ENCODE results near the gene OR4D6. TPM values are rescaled to one million over a fixed set of nuclear protein-coding genes. Genes with fewer than 3 reads are reported as not detected.
"Not testable (repeated sequence)": the region's sequence is repeated elsewhere in the genome, so short reads cannot be mapped to it uniquely, and the experiment has no call there.

The OR4D6 gene
- total RNA-seq, 1 donor from 2014 or later, result not detected

- Mint-ChIP-seq H3K4me3 (ENCODE audit: unreplicated experiment) (no peak overlapping the region), H3K27ac (ENCODE audit: unreplicated experiment) (no peak overlapping the region), H3K9me3 (ENCODE audit: unreplicated experiment) (no peaks in the 10 kb centered on the region), H3K36me3 (ENCODE audit: low read depth, unreplicated experiment) (no peaks in the 10 kb centered on the region), H3K4me1 (ENCODE audit: low read depth, unreplicated experiment) (no peaks in the 10 kb centered on the region), H3K27me3 (ENCODE audit: low read depth, unreplicated experiment) (peaks cover 2% of the 10 kb centered on the region)
- no peaks in the 10 kb centered on the region for H4K20me1 ChIP-seq (ENCODE audit: insufficient read depth, low read length)
- no peaks in the 10 kb centered on the region for H3K79me2 ChIP-seq (ENCODE audit: insufficient read depth, low read length)
- H3K4me2 ChIP-seq (ENCODE audit: low read length), result no peak overlapping the region
- no peaks in the 10 kb centered on the region for H3K4me1 ChIP-seq (ENCODE audit: insufficient read depth, low read length)
- no peaks in the 10 kb centered on the region for H3K36me3 ChIP-seq (ENCODE audit: insufficient read depth, low read length)
- peaks cover 2% of the 10 kb centered on the region for H3K27me3 ChIP-seq (ENCODE audit: insufficient read depth, low read length)
- DNase-seq (ENCODE audit: low read depth) (no peak), FAIRE-seq (no peak)
- no peak overlapping the region for H3K27ac ChIP-seq (ENCODE audit: low read depth, low read length)
- no peak overlapping the region for H3K4me3 ChIP-seq (ENCODE audit: insufficient read depth, low read depth, low read length)
- no peak overlapping the region for H3K9ac ChIP-seq (ENCODE audit: low read length)
- H3K9me3 ChIP-seq (ENCODE audit: insufficient read depth, low read depth, low read length), result no peaks in the 10 kb centered on the region
- TF ChIP-seq EZH2 (IDR thresholded peaks at IDR 0.05; ENCODE audit: insufficient read depth, low read length), result no peak
- no peak for TF ChIP-seq CTCF (IDR thresholded peaks at IDR 0.05; ENCODE audit: insufficient read depth, low read depth, low read length)
- no peak overlapping the region for H2AFZ ChIP-seq (ENCODE audit: low read depth, low read length)
Measured at GRCh38 chr11:59437770-59438169, 19.0 kb upstream of the OR4D6 start.

GRCh38 chr11:59445624-59446023 is 11.1 kb upstream of the OR4D6 start:
- not testable (repeated sequence) for H3K36me3 ChIP-seq (ENCODE audit: insufficient read depth, low read length); H2AFZ ChIP-seq (ENCODE audit: low read depth, low read length); H3K79me2 ChIP-seq (ENCODE audit: insufficient read depth, low read length); H3K9me3 ChIP-seq (ENCODE audit: insufficient read depth, low read depth, low read length); H3K9ac ChIP-seq (ENCODE audit: low read length); H3K36me3 Mint-ChIP-seq (ENCODE audit: low read depth, unreplicated experiment); H3K9me3 Mint-ChIP-seq (ENCODE audit: unreplicated experiment); H3K27me3 Mint-ChIP-seq (ENCODE audit: low read depth, unreplicated experiment); H3K27ac Mint-ChIP-seq (ENCODE audit: unreplicated experiment); H3K4me1 ChIP-seq (ENCODE audit: insufficient read depth, low read length); H3K4me3 Mint-ChIP-seq (ENCODE audit: unreplicated experiment); H4K20me1 ChIP-seq (ENCODE audit: insufficient read depth, low read length); H3K27me3 ChIP-seq (ENCODE audit: insufficient read depth, low read length); H3K4me3 ChIP-seq (ENCODE audit: insufficient read depth, low read depth, low read length); DNase-seq (ENCODE audit: low read depth); H3K27ac ChIP-seq (ENCODE audit: low read depth, low read length); FAIRE-seq; H3K4me1 Mint-ChIP-seq (ENCODE audit: low read depth, unreplicated experiment); H3K4me2 ChIP-seq (ENCODE audit: low read length)

GRCh38 chr11:59448484-59448883 is 8.3 kb upstream of the OR4D6 start:
- no peak overlapping the region for H3K4me2 ChIP-seq (ENCODE audit: low read length)
- H3K4me3 ChIP-seq (ENCODE audit: insufficient read depth, low read depth, low read length), result no peak overlapping the region
- FAIRE-seq (no peak), DNase-seq (ENCODE audit: low read depth) (no peak)
- Mint-ChIP-seq H3K4me3 (ENCODE audit: unreplicated experiment) (no peak overlapping the region), H3K36me3 (ENCODE audit: low read depth, unreplicated experiment) (no peaks in the 10 kb centered on the region), H3K4me1 (ENCODE audit: low read depth, unreplicated experiment) (no peaks in the 10 kb centered on the region), H3K9me3 (ENCODE audit: unreplicated experiment) (no peaks in the 10 kb centered on the region), H3K27ac (ENCODE audit: unreplicated experiment) (no peak overlapping the region), H3K27me3 (ENCODE audit: low read depth, unreplicated experiment) (no peaks in the 10 kb centered on the region)
- TF ChIP-seq EZH2 (IDR thresholded peaks at IDR 0.05; ENCODE audit: insufficient read depth, low read length), result no peak
- no peak for TF ChIP-seq CTCF (IDR thresholded peaks at IDR 0.05; ENCODE audit: insufficient read depth, low read depth, low read length)
- H3K9me3 ChIP-seq (ENCODE audit: insufficient read depth, low read depth, low read length), result no peaks in the 10 kb centered on the region
- H4K20me1 ChIP-seq (ENCODE audit: insufficient read depth, low read length), result no peaks in the 10 kb centered on the region
- H3K36me3 ChIP-seq (ENCODE audit: insufficient read depth, low read length), result no peaks in the 10 kb centered on the region
- H3K9ac ChIP-seq (ENCODE audit: low read length), result no peak overlapping the region
- no peaks in the 10 kb centered on the region for H3K4me1 ChIP-seq (ENCODE audit: insufficient read depth, low read length)
- H3K79me2 ChIP-seq (ENCODE audit: insufficient read depth, low read length), result no peaks in the 10 kb centered on the region
- no peaks in the 10 kb centered on the region for H3K27me3 ChIP-seq (ENCODE audit: insufficient read depth, low read length)
- H2AFZ ChIP-seq (ENCODE audit: low read depth, low read length), result no peak overlapping the region
- no peak overlapping the region for H3K27ac ChIP-seq (ENCODE audit: low read depth, low read length)
